Measurements from ENCODE around the gene AGO3. TPM values are rescaled to one million over a fixed set of nuclear protein-coding genes. Genes with fewer than 3 reads are reported as not detected.
A peak's percentile ranks its signal among the peaks of the same experiment; 100 is the strongest.

Gene AGO3
- total and polyA plus RNA-seq, 2 experiments from 2014 or later: 10.7 to 30.3 TPM

GRCh38 chr1:35935442-35936388, 4.8 kb downstream of the AGO3 start:
- peak; percentile 35 to 66 for DNase-seq (ENCODE audit: low read depth in 1 of 2, low spot score in 1 of 2)
- Histone ChIP-seq H3K9me3 (ENCODE audit: low read depth) (no peaks in the 10 kb centered on the region), H3K4me1 (ENCODE audit: low read depth) (peaks cover 18% of the 10 kb centered on the region), H3K36me3 (no peaks in the 10 kb centered on the region), H3K4me3 (peak overlapping the region; percentile 3), H3K27me3 (no peaks in the 10 kb centered on the region), H3K27ac (peak overlapping the region; percentile 53)
- TF ChIP-seq CTCF (IDR thresholded peaks at IDR 0.05; ENCODE audit: low read depth, low read length): no peak

- Histone ChIP-seq H3K27me3 (no peaks in the 10 kb centered on the region), H3K4me3 (no peak overlapping the region), H3K27ac (no peak overlapping the region), H3K4me1 (ENCODE audit: low read depth) (peaks cover 18% of the 10 kb centered on the region), H3K36me3 (no peaks in the 10 kb centered on the region), H3K9me3 (ENCODE audit: low read depth) (no peaks in the 10 kb centered on the region)
- no peak for TF ChIP-seq CTCF (IDR thresholded peaks at IDR 0.05; ENCODE audit: low read depth, low read length)
- DNase-seq (ENCODE audit: low read depth in 1 of 2, low spot score in 1 of 2): no peak
Observed at GRCh38 chr1:35936838-35937237, 5.9 kb downstream of the AGO3 start.

DNA sequence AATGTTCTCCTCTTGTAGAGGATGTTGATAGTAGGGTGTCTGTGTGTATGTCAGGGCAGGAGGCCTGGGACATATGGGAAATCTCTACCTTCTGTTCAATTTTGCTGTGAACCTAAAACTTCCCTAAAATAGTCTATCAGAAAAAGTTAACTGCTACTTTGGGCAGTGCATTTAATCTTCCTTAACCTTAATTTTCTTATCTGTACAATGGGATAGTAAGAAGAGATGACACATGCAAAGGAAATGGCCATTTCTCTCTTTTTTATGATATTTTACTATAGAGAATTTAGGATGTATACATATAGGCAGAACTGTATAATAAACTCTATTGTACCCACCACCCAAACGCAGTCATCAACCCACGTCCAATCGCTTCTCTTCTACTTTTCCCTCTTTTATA, 8.6 kb downstream of the AGO3 start:
- H3K4me1 ChIP-seq (ENCODE audit: low read depth): peaks cover 12% of the 10 kb centered on the region
- no peak for DNase-seq (ENCODE audit: low read depth in 1 of 2, low spot score in 1 of 2)

GRCh38 chr1:35945327-35945726, 14.4 kb downstream of the AGO3 start:
- Histone ChIP-seq H3K27ac (no peak overlapping the region), H3K27me3 (no peaks in the 10 kb centered on the region), H3K4me3 (no peak overlapping the region), H3K9me3 (ENCODE audit: low read depth) (no peaks in the 10 kb centered on the region), H3K36me3 (no peaks in the 10 kb centered on the region), H3K4me1 (ENCODE audit: low read depth) (no peaks in the 10 kb centered on the region)
- TF ChIP-seq CTCF (IDR thresholded peaks at IDR 0.05; ENCODE audit: low read depth, low read length): no peak
- DNase-seq (ENCODE audit: low read depth in 1 of 2, low spot score in 1 of 2): no peak

More for the DNA sequence above, 8.6 kb downstream of the AGO3 start:
- Histone ChIP-seq H3K9me3 (ENCODE audit: low read depth) (no peaks in the 10 kb centered on the region), H3K36me3 (no peaks in the 10 kb centered on the region), H3K27ac (no peak overlapping the region), H3K4me3 (no peak overlapping the region), H3K27me3 (no peaks in the 10 kb centered on the region)
- TF ChIP-seq CTCF (IDR thresholded peaks at IDR 0.05; ENCODE audit: low read depth, low read length): no peak

GRCh38 chr1:35947547-35947946, 16.6 kb downstream of the AGO3 start:
- H3K27ac ChIP-seq: no peak overlapping the region

More at GRCh38 chr1:35947547-35947946, 16.6 kb downstream of the AGO3 start:
- no peak for DNase-seq (ENCODE audit: low read depth in 1 of 2, low spot score in 1 of 2)
- no peak for TF ChIP-seq CTCF (IDR thresholded peaks at IDR 0.05; ENCODE audit: low read depth, low read length)
- Histone ChIP-seq H3K4me3 (no peak overlapping the region), H3K9me3 (ENCODE audit: low read depth) (no peaks in the 10 kb centered on the region), H3K4me1 (ENCODE audit: low read depth) (no peaks in the 10 kb centered on the region), H3K27me3 (no peaks in the 10 kb centered on the region), H3K36me3 (no peaks in the 10 kb centered on the region)
